HL-60 (cell line): ENCODE results near the gene MAD1L1.

Experiments
- DNase-seq, 2 experiments: peaks; one replicate each; pipeline ENCODE4 v3.0.0-alpha.2; 2010 to 2020; ENCODE audit warnings: low read depth in 1 of 2, low spot score in 1 of 2
- H3K27ac ChIP-seq: fragments of 250-450 bp; sonication (Bioruptor Pico); replicated peaks from 2 replicates; pipeline ENCODE4 v1.5.1; 2020; ENCODE audit warnings: mild to moderate bottlenecking, moderate library complexity
- H3K27me3 ChIP-seq: fragments of 250-450 bp; sonication (Bioruptor Pico); 2 replicates; pipeline ENCODE4 v1.5.1; 2021; ENCODE audit warnings: mild to moderate bottlenecking, moderate library complexity; ENCODE audit not compliant: insufficient read depth, poor library complexity, severe bottlenecking
- H3K4me3 ChIP-seq: replicated peaks from 2 replicates; pipeline ENCODE4 v1.5.1; 2011; ENCODE audit warnings: mild to moderate bottlenecking, control low read depth, low read length; ENCODE audit not compliant: insufficient read depth
- GABPA ChIP-seq: IDR thresholded peaks from 2 replicates; pipeline ENCODE4 v1.6.1; 2012; ENCODE audit warnings: low read depth
- POLR2AphosphoS5 ChIP-seq: IDR thresholded peaks from 2 replicates; pipeline ENCODE4 v1.6.1; 2012; ENCODE audit warnings: low read depth
- SPI1 ChIP-seq: IDR thresholded peaks from 2 replicates; pipeline ENCODE4 v1.6.1; 2012; ENCODE audit warnings: low read depth, mild to moderate bottlenecking, borderline replicate concordance
- TF ChIP-seq, protein P1 (sequence below): IDR thresholded peaks from 2 replicates; pipeline ENCODE4 v1.6.1; 2012; ENCODE audit warnings: low read depth; ENCODE audit not compliant: insufficient replicate concordance
- TF ChIP-seq, protein P2 (sequence below): IDR thresholded peaks from one replicate; pipeline ENCODE4 v1.5.1; 2011; ENCODE audit warnings: low read length, control low read depth, inconsistent platforms; ENCODE audit not compliant: insufficient read depth

MAD1L1 gene

DNA sequence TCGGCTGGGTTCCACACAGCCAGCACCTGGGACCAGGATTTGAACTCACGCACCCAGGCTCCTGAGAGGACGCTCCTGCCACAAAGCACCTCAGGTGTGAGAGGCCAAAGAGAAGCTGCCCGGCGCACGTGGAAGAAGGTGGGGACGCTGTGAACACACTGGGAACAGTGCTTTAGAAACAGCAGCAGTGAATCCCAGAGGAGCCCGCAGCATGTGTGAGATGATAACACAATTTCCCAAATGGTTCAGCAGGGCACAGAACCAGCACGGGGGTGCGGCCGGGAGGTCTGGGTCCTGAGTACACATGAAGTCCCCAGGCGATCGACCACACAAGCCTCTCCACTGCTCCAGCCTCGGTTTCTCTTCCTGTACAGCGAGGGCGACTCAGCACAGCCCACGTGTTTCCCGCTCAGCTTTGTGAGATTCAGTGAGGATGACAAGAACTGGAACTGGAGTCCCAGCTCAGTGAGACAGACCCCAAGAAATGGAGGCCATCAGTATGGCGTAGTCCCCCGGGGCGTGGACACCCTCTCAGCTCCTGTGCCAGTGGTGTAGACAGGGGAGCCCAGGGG lies 188.3 kb downstream of the MAD1L1 start:
- Histone ChIP-seq H3K4me3 (no peak overlapping the region), H3K27ac (no peak overlapping the region)
- no peak for DNase-seq

DNA sequence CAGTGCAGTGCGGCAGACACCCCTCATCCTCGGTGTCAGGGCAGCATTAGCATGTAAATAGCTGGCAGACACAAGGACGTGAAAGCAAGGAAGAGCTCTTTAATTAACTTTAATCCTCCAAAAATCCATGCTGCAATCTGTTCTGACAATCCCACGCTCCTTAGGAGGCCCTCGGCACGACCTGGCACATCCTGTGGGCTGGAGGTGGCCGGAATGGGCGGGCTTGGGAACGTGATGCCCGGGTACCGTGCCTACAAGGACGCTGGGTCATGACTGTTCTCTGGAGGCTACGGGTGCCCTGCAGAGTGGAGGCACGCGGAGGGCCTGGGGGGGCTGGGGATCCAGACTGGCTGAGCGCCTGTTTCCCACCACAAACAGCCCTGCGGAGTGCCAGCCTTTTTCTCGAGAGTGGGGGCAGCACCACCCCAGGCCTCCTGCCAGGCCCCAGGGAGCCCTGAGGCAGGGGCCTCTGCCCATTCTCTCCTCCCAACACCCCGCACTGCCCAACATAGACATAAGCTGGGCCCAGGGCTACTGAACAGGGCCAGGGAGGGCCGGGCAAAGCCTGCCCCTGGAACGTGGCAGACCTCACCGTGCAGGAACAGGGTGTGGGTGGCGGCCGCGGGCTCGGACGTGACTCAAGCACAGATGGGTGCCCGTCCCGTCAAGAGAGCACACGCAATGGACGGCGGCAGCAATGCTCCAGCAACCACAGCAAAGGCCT lies 189.3 kb downstream of the MAD1L1 start:
- Histone ChIP-seq H3K27ac (no peak overlapping the region), H3K4me3 (no peak overlapping the region), H3K27me3 (no peaks in the 10 kb centered on the region)
- DNase-seq = no peak
- TF ChIP-seq, protein P1, sequence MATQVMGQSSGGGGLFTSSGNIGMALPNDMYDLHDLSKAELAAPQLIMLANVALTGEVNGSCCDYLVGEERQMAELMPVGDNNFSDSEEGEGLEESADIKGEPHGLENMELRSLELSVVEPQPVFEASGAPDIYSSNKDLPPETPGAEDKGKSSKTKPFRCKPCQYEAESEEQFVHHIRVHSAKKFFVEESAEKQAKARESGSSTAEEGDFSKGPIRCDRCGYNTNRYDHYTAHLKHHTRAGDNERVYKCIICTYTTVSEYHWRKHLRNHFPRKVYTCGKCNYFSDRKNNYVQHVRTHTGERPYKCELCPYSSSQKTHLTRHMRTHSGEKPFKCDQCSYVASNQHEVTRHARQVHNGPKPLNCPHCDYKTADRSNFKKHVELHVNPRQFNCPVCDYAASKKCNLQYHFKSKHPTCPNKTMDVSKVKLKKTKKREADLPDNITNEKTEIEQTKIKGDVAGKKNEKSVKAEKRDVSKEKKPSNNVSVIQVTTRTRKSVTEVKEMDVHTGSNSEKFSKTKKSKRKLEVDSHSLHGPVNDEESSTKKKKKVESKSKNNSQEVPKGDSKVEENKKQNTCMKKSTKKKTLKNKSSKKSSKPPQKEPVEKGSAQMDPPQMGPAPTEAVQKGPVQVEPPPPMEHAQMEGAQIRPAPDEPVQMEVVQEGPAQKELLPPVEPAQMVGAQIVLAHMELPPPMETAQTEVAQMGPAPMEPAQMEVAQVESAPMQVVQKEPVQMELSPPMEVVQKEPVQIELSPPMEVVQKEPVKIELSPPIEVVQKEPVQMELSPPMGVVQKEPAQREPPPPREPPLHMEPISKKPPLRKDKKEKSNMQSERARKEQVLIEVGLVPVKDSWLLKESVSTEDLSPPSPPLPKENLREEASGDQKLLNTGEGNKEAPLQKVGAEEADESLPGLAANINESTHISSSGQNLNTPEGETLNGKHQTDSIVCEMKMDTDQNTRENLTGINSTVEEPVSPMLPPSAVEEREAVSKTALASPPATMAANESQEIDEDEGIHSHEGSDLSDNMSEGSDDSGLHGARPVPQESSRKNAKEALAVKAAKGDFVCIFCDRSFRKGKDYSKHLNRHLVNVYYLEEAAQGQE = no peak
- no peak for TF ChIP-seq POLR2AphosphoS5
- no peak for TF ChIP-seq SPI1
- TF ChIP-seq, protein P2, sequence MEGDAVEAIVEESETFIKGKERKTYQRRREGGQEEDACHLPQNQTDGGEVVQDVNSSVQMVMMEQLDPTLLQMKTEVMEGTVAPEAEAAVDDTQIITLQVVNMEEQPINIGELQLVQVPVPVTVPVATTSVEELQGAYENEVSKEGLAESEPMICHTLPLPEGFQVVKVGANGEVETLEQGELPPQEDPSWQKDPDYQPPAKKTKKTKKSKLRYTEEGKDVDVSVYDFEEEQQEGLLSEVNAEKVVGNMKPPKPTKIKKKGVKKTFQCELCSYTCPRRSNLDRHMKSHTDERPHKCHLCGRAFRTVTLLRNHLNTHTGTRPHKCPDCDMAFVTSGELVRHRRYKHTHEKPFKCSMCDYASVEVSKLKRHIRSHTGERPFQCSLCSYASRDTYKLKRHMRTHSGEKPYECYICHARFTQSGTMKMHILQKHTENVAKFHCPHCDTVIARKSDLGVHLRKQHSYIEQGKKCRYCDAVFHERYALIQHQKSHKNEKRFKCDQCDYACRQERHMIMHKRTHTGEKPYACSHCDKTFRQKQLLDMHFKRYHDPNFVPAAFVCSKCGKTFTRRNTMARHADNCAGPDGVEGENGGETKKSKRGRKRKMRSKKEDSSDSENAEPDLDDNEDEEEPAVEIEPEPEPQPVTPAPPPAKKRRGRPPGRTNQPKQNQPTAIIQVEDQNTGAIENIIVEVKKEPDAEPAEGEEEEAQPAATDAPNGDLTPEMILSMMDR = no peak
- no peak for TF ChIP-seq GABPA

More for the DNA sequence above, 188.3 kb downstream of the MAD1L1 start:
- TF ChIP-seq, protein P2 = no peak
- TF ChIP-seq, protein P1 = no peak
- TF ChIP-seq GABPA = no peak
- no peak for TF ChIP-seq POLR2AphosphoS5
- TF ChIP-seq SPI1 = no peak
- H3K27me3 ChIP-seq = no peaks in the 10 kb centered on the region

DNA sequence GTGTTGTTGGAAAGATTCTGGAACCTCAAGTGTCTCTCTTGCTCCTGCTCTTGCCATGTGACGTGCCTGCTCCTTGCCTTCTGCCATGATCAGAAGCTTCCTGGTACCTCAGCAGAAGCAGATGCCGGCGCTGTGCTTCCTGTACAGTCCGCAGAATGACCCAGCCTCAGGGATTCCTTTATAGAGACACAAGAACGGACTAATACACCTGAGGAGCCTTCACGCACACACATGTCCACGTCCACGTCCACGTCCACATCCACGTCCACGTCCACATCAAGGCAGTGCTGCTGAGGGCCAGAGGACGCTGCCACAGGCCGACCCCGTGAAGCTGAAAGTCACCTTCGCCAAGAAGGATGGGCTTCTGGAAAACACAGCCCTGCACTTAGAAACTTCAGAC lies 190.1 kb downstream of the MAD1L1 start:
- TF ChIP-seq POLR2AphosphoS5 (no peak), SPI1 (no peak), GABPA (no peak)
- TF ChIP-seq, protein P2 = no peak
- TF ChIP-seq, protein P1 = no peak
- Histone ChIP-seq H3K27ac (no peak overlapping the region), H3K27me3 (no peaks in the 10 kb centered on the region), H3K4me3 (no peak overlapping the region)
- DNase-seq = no peak
